GM23248 (cell line): Measurements from ENCODE around the gene DPYD.

Source experiments
- EZH2 ChIP-seq: fragments of 200-600 bp; sonication (generic); IDR thresholded peaks from 2 replicates; pipeline ENCODE4 v1.6.1; 2018; ENCODE audit warnings: antibody characterized with exemption, mild to moderate bottlenecking; ENCODE audit not compliant: insufficient read depth, poor library complexity, severe bottlenecking
- EZH2phosphoT487 ChIP-seq: fragments of 200-600 bp; sonication (generic); IDR thresholded peaks from 2 replicates; pipeline ENCODE4 v1.6.1; 2018; ENCODE audit warnings: antibody characterized with exemption, moderate library complexity, mild to moderate bottlenecking, low read depth; ENCODE audit not compliant: insufficient read depth

DNA sequence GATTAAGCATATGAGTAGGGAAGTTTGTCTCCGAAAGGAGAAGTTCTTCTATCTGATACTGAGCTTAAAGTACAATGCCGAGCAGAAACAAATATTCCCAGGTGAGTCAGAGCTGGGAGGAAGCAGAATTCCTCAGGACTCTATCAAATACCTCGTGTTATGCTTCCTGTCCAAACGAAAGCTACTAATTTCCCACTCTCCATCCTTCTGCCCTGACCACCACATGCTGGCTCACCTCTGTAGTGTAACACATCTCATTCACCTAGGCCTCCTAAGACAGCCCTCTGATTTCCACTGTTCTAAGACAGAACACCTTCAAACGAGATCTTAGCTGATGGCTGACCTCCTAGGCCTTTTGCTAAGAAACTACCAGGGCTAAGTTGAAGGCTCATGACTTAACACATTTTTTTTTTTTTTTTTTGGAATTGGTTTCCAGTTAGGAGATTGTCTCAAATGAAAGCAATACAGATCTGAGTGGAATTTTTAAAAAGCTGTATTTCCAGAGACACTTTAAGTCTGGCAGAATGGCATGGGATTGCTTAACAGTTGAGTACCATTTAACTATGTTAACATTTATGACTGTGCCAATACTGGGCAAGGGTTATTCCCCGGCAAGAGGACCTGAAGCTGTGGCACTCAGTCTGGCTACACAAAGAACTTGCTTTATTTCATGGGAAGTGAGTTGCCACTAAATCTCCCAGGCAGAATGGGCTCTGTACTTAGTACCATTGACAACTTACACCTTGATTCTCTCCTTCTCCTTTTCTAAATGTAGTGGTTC, 583.4 kb downstream of the DPYD start:
- TF ChIP-seq EZH2phosphoT487 (no peak), EZH2 (no peak)
